GM18867 (cell line): ENCODE results near the gene PAM.
"Not testable (repeated sequence)": the region's sequence is repeated elsewhere in the genome, so short reads cannot be mapped to it uniquely, and the experiment has no call there.

Experiments
- ATAC-seq: cut with Tn5 transposase; IDR thresholded peaks from one replicate; pipeline ENCODE4 v1.9.1; 2021; ENCODE audit warnings: mild to moderate bottlenecking, moderate library complexity; ENCODE audit not compliant: unreplicated experiment

The PAM gene

GRCh38 chr5:103035701-103036100 lies 280.6 kb downstream of the PAM start:
- no peak for ATAC-seq

- ATAC-seq, result no peak
Measured at GRCh38 chr5:103036601-103037000, 281.5 kb downstream of the PAM start.

GRCh38 chr5:103037673-103038455 lies 282.8 kb downstream of the PAM start:
- ATAC-seq, result no peak

- ATAC-seq, result no peak
Measured at GRCh38 chr5:103041071-103041676, 286.1 kb downstream of the PAM start.

- not testable (repeated sequence) for ATAC-seq
Measured at GRCh38 chr5:103046706-103047105, 291.6 kb downstream of the PAM start.

GRCh38 chr5:103057208-103058130 lies 302.4 kb downstream of the PAM start:
- no peak for ATAC-seq

GRCh38 chr5:103059525-103059924 lies 304.4 kb downstream of the PAM start:
- no peak for ATAC-seq

- no peak for ATAC-seq
Measured at GRCh38 chr5:103060424-103060954, 305.4 kb downstream of the PAM start.

- ATAC-seq, result no peak
Measured at GRCh38 chr5:103066326-103066725, 311.2 kb downstream of the PAM start.

GRCh38 chr5:103073500-103073899 lies 318.4 kb downstream of the PAM start:
- ATAC-seq, result not testable (repeated sequence)

- ATAC-seq, result no peak
Measured at GRCh38 chr5:103075442-103075841, 320.3 kb downstream of the PAM start.
